ENCODE results near the gene RAB9B.

GRCh38 chrX:103780336-103781061 lies 51.6 kb downstream of the RAB9B start:
- TF ChIP-seq, protein P1, sequence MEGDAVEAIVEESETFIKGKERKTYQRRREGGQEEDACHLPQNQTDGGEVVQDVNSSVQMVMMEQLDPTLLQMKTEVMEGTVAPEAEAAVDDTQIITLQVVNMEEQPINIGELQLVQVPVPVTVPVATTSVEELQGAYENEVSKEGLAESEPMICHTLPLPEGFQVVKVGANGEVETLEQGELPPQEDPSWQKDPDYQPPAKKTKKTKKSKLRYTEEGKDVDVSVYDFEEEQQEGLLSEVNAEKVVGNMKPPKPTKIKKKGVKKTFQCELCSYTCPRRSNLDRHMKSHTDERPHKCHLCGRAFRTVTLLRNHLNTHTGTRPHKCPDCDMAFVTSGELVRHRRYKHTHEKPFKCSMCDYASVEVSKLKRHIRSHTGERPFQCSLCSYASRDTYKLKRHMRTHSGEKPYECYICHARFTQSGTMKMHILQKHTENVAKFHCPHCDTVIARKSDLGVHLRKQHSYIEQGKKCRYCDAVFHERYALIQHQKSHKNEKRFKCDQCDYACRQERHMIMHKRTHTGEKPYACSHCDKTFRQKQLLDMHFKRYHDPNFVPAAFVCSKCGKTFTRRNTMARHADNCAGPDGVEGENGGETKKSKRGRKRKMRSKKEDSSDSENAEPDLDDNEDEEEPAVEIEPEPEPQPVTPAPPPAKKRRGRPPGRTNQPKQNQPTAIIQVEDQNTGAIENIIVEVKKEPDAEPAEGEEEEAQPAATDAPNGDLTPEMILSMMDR (IDR thresholded peaks at IDR 0.05), result no peak
- TF ChIP-seq EZH2 (IDR thresholded peaks at IDR 0.05; ENCODE audit: borderline replicate concordance, insufficient read depth, low read depth, low read length, poor library complexity, severe bottlenecking), result no peak

All from B cell (primary cell).